Activated CD4-positive, alpha-beta T cell treated with anti-CD3 and anti-CD28 coated beads, Interleukin-2, amount 50 U/mL, for 48 hours (primary cell): ENCODE data around the gene RPS6KA6.
"Not testable (repeated sequence)": the region's sequence is repeated elsewhere in the genome, so short reads cannot be mapped to it uniquely, and the experiment has no call there.

Source experiments
- DNase-seq, 2 experiments: peaks; one replicate each; pipeline ENCODE4 v3.0.0-alpha.2; 2020

RPS6KA6 gene

DNA sequence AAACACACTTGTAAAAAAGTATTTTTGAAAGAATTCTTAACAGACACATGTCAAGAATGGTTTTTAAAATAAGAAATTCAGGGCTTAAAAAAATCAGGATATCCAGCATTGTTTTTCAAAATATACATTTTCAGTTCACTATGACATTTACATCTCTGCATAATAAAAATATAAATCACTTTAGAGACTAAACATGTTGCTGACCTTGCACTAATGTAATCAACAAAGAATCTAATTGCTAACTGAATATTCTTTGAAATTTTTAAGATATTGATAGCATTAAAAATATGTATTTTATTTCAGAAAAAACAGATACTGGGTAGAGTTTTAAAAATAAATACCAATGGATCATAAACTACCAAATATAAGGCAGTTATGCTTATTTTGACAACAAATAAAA is 26.4 kb downstream of the RPS6KA6 start:
- DNase-seq = no peak

DNA sequence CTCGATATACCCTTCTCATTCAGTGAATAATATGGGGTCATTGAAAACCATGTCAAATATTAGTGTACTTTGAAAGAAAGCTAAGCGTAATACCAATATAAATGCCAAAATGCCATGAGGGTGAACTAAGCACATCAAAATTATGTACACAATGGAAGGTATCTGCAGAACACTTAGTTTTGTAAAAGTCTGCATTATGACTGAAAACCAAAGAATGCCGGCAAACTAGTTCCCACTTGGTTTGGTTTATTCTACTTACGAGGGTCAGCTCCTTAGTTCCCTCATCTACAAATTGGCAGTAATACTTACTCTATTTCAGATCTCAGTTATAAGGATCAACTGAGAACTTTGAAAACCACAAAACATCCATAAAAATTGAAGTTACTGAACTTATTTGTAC is 27.3 kb downstream of the RPS6KA6 start:
- no peak for DNase-seq

DNA sequence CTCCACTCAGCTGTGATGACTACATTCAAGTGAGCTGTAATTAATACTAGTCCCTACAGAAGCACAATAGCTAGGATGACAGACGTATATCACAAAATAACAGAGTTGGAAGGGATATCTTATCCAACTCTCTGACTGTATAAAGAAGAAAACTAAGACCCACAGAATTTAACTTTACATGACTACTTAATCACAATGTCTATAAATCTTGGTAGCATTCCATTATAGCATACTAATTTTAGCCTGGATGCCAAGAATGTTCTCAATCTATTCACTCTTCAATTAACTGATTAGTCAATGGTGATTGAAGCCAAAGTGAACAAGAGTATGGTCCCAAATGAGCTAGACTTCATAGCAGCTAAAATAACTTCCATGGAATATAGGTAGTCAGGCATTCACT is 31.2 kb downstream of the RPS6KA6 start:
- no peak for DNase-seq

DNA sequence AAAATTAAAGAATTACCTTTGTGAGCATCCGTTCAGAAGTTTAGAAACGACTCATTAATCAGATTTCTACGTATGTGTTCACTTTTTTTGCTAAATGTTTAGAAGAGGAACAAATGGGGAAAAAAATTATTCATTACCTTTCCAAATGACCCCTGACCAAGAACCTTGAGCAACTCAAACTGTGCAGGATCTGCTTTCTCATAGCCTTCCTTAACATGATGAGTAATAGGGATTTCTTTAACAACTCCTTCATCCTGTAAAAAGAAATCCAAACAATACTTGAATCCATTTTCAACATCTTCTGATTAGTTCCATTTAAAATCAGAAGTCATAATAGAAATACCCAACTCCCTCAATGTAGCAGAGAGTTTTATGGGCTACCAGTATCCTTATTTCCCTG is 32.1 kb downstream of the RPS6KA6 start:
- DNase-seq = no peak

DNA sequence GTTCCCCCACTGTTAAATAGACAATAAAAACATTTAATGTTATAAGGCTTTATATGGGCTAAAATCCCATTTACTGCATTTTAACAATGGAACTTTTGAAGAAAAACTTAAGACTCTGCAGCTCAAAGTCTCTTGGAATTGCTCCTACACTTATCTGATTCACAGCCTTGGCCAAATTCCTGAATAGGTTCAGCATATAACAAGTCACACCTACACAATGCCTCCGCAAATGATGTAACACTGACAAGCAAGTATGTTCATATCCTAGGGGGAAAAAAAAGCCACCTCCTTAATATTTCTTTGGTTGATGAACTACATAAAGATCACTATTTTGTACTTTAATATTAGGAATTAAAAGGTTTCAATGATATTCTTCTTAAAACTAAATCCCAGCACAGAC is 34.5 kb downstream of the RPS6KA6 start:
- no peak for DNase-seq

DNA sequence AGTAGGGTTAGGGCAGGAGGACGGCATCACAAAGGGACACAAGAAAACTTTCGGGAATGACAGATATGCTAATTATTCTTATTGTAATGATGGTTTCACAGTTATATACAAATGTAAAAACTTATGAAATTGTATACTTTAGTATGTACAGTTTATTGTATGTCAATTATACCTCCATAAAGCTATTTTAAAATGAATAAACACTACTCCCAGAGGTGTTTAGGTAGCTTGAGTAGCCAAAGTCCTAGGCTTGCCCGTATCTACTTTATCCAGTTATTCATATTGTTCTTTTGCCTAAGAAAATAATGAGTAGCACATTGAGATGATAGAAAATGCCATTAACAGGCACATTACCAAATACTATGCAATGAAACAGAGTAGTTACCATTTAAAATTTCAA is 43.0 kb downstream of the RPS6KA6 start:
- DNase-seq = no peak

DNA sequence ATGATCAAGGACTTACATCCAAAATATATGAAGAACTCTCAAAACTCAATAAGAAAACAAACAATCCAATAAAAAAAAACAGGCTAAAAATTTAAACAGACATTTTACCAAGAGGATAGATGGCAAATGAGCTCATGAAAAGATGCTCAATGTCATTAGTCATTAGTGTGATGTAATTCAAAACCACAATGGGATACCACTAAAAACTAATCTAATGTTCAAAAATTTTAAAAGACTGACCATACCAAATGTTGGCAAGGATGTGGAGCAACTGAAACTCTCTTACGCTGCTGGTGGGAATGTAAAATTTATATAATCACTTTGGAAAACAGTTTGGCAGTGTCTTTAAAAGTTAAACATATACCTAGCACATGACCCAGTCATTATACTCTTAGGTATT is 43.7 kb downstream of the RPS6KA6 start:
- no peak for DNase-seq

DNA sequence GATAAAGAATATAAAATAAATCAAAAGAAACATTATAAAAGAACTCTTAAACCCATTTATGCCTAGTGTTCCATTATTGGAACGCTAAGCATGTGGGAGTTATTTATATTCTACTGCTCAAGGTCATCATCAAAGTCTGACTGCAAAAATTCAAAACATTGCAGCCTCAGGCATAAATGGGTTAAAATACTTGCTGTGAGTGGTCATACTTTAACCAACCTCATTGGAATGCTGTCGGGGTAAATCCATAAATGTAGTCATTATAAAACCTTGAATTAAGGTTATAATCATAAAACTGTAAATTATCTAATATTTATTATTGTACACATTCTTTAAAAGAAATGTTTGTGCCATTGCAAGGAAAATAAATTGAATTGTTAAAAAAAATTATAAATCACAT is 55.0 kb downstream of the RPS6KA6 start:
- no peak for DNase-seq

DNA sequence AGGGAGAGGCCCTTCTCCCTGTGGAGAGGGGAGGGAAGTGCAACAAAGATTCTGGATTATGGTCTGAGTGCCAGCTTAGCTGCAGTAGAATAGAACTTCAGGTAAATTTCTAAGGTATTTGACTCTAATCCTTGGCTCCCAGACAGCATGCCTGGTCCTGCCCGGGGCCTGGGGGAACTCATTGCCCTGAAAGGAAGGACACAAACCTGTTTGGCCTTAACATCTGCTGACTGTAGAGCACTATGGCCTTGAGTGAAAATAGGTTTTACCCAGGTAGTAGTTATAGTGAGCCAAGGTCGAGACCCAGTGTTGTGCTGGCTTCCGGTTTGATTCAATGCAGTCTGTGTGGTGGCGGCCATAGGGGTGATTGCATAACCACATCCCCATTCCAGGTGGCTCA is 64.4 kb downstream of the RPS6KA6 start:
- DNase-seq = no peak

DNA sequence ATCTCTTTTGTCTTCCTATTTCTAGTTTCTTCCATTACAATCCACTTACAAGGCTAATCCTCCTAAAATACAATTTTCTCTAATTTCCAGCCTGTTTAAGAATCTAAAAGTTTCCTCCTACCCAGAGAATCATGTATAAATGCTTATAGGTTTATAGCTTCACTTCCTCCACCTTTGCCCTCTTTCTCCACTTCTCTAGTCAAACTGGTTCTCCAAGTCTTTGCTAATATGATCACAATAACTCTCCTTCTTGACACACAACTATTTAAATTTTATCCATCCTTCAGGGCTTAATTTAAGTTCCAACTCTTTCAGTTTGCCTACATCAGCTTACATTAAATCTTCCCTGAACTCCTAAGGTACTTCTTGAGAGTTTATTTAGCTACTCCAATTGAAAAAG is 69.2 kb downstream of the RPS6KA6 start:
- DNase-seq = no peak

DNA sequence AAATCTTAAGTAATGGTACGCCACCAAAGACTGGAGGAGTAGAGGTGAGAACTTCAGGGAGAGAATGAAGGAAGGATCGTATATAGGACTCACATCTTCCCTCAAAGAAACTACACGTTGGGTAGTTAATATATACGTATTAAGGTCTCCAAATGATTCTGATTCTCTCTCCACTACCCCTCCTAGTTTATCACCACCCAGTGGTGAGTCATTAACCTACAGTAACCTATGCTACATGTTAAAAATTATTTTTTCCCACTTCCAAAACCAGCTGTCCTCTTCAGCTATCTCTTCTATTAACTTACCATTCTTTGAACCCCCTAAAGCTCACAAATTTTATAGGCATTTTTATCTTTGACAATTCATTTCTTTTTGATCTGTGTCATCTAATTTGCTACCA is 69.7 kb downstream of the RPS6KA6 start:
- no peak for DNase-seq

DNA sequence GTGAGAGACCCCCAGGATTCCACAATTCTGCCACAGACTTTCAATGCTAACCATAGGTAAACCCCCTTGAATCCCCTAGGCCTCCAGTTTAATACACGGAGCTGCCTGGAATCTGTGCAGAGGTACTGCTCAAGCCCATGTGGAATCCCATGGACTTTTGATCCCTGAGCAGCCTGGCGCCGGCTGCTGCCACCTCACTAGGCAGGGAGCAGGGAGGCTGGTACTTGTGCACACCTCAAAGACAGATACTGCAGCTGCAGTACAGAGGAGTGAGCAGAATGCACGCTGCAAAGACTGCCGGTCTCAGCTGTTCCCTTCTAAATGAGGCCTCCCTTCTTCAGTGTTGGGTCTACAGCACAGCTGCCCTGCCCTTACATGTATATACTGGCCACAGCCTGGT is 79.4 kb downstream of the RPS6KA6 start:
- DNase-seq = no peak

DNA sequence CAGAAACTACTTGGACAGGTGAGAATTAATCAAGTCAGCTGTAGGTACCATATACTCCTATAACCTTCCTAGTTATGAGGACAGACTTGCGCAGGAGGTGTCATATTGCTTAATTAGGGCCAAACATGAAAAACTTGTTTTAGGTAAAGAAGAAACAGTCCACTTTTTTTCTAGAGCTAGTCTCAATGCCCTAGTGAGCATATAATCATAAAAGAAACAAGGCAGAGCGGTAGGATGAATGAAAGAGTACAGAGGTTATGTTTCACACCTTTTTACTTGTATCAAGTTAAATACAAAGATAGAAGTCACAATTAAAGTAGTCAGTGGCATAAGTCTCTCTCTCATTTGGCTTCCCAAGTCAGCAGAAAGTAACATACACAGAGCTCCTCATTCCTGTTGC is 88.9 kb downstream of the RPS6KA6 start:
- DNase-seq = no peak

DNA sequence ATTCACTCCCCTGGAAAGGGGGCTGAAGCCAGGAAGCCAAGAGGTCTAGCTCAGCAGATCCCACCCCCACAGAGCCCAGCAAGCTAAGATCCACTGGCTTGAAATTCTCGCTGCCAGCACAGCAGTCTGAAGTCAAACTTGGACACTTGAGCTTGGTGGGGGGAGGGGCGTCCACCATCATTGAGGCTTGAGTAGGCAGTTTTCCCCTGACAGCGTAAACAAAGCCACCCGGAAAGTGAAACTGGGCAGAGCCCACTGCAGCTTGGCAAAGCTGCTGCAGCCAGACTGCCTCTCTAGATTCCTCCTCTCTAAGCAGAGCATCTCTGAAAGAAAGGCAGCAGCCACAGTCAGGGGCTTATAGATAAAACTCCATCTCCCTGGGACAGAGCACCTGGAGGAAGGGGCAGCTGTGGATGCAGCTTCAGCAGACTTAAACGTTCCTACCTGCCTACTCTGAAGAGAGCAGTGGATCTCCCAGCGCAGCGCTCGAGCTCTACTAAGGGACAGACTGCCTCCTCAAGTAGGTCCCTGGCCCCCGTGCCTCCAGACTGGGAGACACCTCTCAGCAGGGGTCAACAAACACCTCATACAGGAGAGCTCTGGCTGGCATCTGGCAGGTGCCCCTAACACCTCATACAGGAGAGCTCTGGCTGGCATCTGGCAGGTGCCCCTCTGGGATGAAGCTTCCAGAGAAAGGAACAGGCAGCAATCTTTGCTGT is 108.4 kb downstream of the RPS6KA6 start:
- not testable (repeated sequence) for DNase-seq

DNA sequence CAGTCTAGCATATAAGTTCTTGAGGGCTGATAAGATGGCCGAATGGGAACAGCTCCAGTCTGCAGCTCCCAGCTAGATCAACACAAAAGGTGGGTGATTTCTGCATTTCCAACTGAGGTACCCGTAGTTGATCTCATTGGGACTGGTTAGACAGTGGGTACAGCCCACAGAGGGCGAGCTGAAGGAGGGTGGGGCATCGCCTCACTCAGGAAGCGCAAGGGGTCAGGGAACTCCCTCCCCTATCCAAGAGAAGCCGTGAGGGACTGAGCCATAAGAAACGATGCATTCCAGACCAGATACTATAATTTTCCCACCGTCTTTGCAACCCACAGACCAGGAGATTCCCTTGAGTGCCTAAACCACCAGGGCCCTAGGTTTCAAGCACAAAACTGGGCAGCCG is 109.0 kb downstream of the RPS6KA6 start:
- DNase-seq = no peak

DNA sequence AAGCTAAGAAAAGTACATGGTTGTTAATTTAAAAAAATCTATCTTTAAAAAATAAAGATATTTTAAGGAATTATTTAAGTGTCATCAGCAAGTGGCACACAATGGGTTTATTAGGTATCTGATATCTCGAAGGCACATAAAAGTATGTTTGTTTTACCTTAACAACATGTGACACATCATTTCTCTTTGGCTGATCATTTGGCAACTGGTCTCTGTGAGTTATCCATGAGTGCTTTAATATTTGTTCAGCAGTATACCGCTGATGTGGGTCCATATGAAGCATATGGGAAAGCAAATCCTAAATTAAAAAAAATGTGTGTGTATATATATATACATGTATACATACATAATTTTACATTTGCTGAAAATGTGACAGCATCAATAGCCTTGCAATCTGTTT is 123.2 kb downstream of the RPS6KA6 start:
- no peak for DNase-seq

DNA sequence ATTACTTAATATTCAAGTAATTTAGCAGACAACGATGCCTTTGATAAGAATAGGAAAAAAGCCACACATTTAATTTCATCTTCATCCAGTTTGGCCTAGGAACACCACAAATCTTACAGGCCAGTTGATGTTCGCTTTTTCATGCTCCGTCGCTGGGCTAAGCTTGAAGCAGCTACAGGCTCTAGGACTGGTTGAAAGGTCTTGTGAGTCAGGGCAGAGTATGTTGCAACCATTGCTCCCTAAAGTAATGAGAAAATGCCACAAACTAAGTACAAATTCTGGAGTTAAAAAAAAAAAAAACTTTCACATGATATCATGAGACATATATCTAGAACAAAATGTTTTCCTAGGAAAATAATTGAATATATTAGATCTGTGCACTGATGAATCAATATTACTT is 123.8 kb downstream of the RPS6KA6 start:
- DNase-seq = no peak

DNA sequence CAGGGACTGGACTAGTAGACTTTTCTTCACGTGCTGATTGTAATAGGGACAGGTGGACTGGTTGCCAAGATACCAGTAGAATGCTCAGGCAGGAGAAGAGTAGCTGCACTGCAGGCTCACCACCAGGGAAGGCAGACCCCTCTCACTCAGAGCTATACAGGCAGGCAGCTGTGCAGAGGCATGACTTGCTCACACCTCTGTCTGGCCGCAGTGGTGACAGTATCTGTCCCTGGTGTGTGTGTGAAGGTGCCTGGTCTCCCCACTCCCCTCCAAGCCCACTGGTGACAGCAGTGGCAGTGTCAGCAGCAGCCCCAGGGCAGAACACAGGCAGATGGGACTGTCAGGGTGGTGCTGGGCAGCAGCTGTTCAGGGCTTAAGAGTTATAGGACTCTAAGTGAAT is 140.7 kb downstream of the RPS6KA6 start:
- DNase-seq = no peak

DNA sequence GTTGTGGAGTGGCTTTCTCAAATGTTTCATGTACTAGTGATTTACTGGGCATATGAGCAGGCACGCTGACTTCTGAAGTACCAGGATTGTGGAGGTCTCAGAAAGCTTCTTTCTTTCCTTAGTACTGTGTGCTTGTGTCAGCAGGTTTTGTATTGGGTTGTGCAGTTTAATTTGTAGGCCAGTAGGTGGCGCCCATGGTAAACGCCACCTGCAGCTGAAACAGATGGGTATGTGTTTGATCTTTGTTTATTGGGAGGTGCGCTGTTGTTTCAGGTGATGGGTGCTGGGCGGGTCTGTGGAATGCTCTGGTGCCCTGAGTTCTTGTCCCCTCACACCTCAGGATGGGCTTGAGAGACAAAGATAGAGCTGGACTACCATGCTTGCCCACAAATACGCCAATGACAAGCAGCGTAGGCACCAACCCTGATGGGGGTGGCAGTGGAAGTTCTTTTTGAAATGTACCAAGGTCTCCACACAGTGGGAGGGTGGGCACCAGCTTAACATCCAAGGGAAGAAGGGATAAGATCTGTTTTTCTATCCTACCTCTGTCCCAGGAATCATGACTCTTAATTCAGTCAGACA is 141.5 kb downstream of the RPS6KA6 start:
- no peak for DNase-seq

DNA sequence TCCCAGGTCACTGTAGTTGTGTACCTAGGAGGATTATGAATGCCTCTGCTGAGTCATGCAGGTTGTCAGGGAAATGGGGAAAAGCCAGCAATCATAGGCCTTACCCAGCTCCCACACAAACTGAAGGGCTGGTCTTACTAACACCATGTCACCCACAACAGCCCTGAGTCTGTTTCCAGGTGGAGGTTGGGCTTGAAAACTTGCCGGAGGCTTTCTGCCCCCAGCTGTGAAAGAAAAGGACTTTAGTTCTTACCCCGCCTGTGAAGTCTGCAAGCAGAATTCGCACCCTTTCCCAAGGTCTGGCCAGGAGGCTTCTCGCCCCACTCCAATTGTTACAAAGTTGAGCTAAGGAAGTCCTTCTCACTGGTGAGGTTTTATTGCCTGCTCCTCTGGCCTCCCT is 143.9 kb downstream of the RPS6KA6 start:
- no peak for DNase-seq
